HEK293T (cell line): ENCODE data around the gene BCAS1.

Experiments
- CTCF ChIA-PET: fragments of 350-600 bp; formaldehyde crosslinking; extraction: SDS; loops from one replicate; lab custom pipeline; 2021; ENCODE audit warnings: antibody characterized with exemption, inconsistent platforms; lab: Yijun Ruan, JAX
- POLR2A ChIA-PET: fragments of 350-600 bp; formaldehyde crosslinking; extraction: SDS; loops from one replicate; lab custom pipeline; 2020; ENCODE audit warnings: antibody characterized with exemption, inconsistent platforms; lab: Yijun Ruan, JAX
- DNase-seq: peaks from one replicate; pipeline ENCODE4 v3.0.0; 2012; ENCODE audit warnings: mixed read lengths; ENCODE audit errors: extremely low spot score
- ARNT ChIP-seq: fragments of 450-650 bp; IDR thresholded peaks from 2 replicates; pipeline ENCODE4 v1.6.1; 2017; ENCODE audit warnings: mild to moderate bottlenecking
- BHLHE40 ChIP-seq: fragments of 450-650 bp; IDR thresholded peaks from 2 replicates; pipeline ENCODE4 v1.6.1; 2016; ENCODE audit warnings: mild to moderate bottlenecking, moderate library complexity, borderline replicate concordance
- CTBP1 ChIP-seq: fragments of 450-650 bp; IDR thresholded peaks from 2 replicates; pipeline ENCODE4 v1.6.1; 2016; ENCODE audit warnings: borderline replicate concordance
- ELF4 ChIP-seq: fragments of 450-650 bp; IDR thresholded peaks from 2 replicates; pipeline ENCODE4 v1.6.1; 2017; ENCODE audit warnings: antibody characterized with exemption
- FOXA1 ChIP-seq: fragments of 450-650 bp; IDR thresholded peaks from 2 replicates; pipeline ENCODE4 v1.6.1; 2016; ENCODE audit warnings: mild to moderate bottlenecking
- FOXK2 ChIP-seq: fragments of 450-650 bp; IDR thresholded peaks from 2 replicates; pipeline ENCODE4 v1.6.1; 2016; ENCODE audit warnings: mild to moderate bottlenecking
- FOXM1 ChIP-seq: fragments of 450-650 bp; IDR thresholded peaks from 2 replicates; pipeline ENCODE4 v1.6.1; 2017; ENCODE audit warnings: mild to moderate bottlenecking, borderline replicate concordance
- HDGF ChIP-seq: fragments of 450-650 bp; IDR thresholded peaks from 2 replicates; pipeline ENCODE4 v1.6.1; 2017; ENCODE audit warnings: antibody characterized with exemption, borderline replicate concordance
- L3MBTL2 ChIP-seq: fragments of 450-650 bp; conservative IDR thresholded peaks from 2 replicates; pipeline ENCODE4 v1.6.1; 2016; ENCODE audit warnings: mild to moderate bottlenecking
- LEF1 ChIP-seq: fragments of 450-650 bp; IDR thresholded peaks from 2 replicates; pipeline ENCODE4 v1.6.1; 2017; ENCODE audit warnings: mild to moderate bottlenecking, borderline replicate concordance
- NFRKB ChIP-seq: fragments of 450-650 bp; IDR thresholded peaks from 2 replicates; pipeline ENCODE4 v1.6.1; 2016; ENCODE audit warnings: mild to moderate bottlenecking, moderate library complexity
- PKNOX1 ChIP-seq: fragments of 450-650 bp; IDR thresholded peaks from 2 replicates; pipeline ENCODE4 v1.6.1; 2016
- SP1 ChIP-seq: fragments of 450-650 bp; IDR thresholded peaks from 2 replicates; pipeline ENCODE4 v1.6.1; 2017
- SUZ12 ChIP-seq: fragments of 450-650 bp; IDR thresholded peaks from 2 replicates; pipeline ENCODE4 v1.6.1; 2016; ENCODE audit warnings: mild to moderate bottlenecking
- TARDBP ChIP-seq: fragments of 450-650 bp; IDR thresholded peaks from 2 replicates; pipeline ENCODE4 v1.6.1; 2016
- ZNF384 ChIP-seq: fragments of 450-650 bp; IDR thresholded peaks from 2 replicates; pipeline ENCODE4 v1.6.1; 2016

The BCAS1 gene

GRCh38 chr20:53990768-53991450, 79.5 kb downstream of the BCAS1 start:
- POLR2A ChIA-PET = no interaction called here

GRCh38 chr20:53990003-53990402, 80.4 kb downstream of the BCAS1 start:
- CTCF ChIA-PET = interaction anchor here (0.6 kb wide), 1 partner anchor 317 kb away, joined by 7 read pairs; no protein-coding TSS in a partner anchor
- no peak for DNase-seq

More at GRCh38 chr20:53990768-53991450, 79.5 kb downstream of the BCAS1 start:
- CTCF ChIA-PET = interaction anchor here (0.6 kb wide), 1 partner anchor 318 kb away, joined by 7 read pairs; no protein-coding TSS in a partner anchor
- TF ChIP-seq NFRKB (no peak), BHLHE40 (no peak), ZNF384 (no peak), TARDBP (no peak), L3MBTL2 (no peak), ARNT (no peak), SUZ12 (no peak), CTBP1 (no peak), HDGF (no peak)
- DNase-seq = no peak

GRCh38 chr20:53989401-53989800, 81.0 kb downstream of the BCAS1 start:
- POLR2A ChIA-PET = no interaction called here
- CTCF ChIA-PET = no interaction called here
- DNase-seq = no peak
- TF ChIP-seq L3MBTL2 (no peak), FOXK2 (no peak), TARDBP (no peak), FOXA1 (no peak), SUZ12 (no peak), NFRKB (no peak), LEF1 (no peak), ZNF384 (no peak), ARNT (no peak)

More at GRCh38 chr20:53990003-53990402, 80.4 kb downstream of the BCAS1 start:
- TF ChIP-seq FOXM1 (no peak), BHLHE40 (no peak), NFRKB (no peak), SP1 (no peak), FOXK2 (no peak), FOXA1 (no peak)
- POLR2A ChIA-PET = no interaction called here

- no peak for TF ChIP-seq ZNF384
- TF ChIP-seq FOXA1 = no peak
- TF ChIP-seq FOXM1 = no peak
- no peak for TF ChIP-seq HDGF
- TF ChIP-seq NFRKB = no peak
- no peak for TF ChIP-seq SUZ12
- no peak for TF ChIP-seq ARNT
- no peak for TF ChIP-seq L3MBTL2
- no peak for TF ChIP-seq FOXK2
- no peak for TF ChIP-seq PKNOX1
- TF ChIP-seq BHLHE40 = no peak
- TF ChIP-seq TARDBP = no peak
- no peak for TF ChIP-seq SP1
- no peak for TF ChIP-seq CTBP1
- no peak for TF ChIP-seq LEF1
- TF ChIP-seq ELF4 = no peak
- no peak for DNase-seq
- ChIA-PET POLR2A (no interaction called here), CTCF (no interaction called here)
Observed at GRCh38 chr20:53986037-53986650, 84.2 kb downstream of the BCAS1 start.

- no peak for DNase-seq
- POLR2A ChIA-PET = no interaction called here
- TF ChIP-seq TARDBP = no peak
- no peak for TF ChIP-seq LEF1
- no peak for TF ChIP-seq PKNOX1
- no peak for TF ChIP-seq BHLHE40
- TF ChIP-seq NFRKB = no peak
- no peak for TF ChIP-seq ARNT
- CTCF ChIA-PET = no interaction called here
Observed at GRCh38 chr20:53985150-53985518, 85.3 kb downstream of the BCAS1 start.

- TF ChIP-seq SUZ12 (no peak), FOXK2 (no peak), BHLHE40 (no peak), SP1 (no peak), FOXA1 (no peak), L3MBTL2 (no peak), TARDBP (no peak), LEF1 (no peak), ZNF384 (no peak), ARNT (no peak), PKNOX1 (no peak), CTBP1 (no peak), ELF4 (no peak), FOXM1 (no peak), NFRKB (no peak), HDGF (no peak)
- CTCF ChIA-PET = no interaction called here
- POLR2A ChIA-PET = no interaction called here
- DNase-seq = no peak
Observed at GRCh38 chr20:53984356-53985149, 85.8 kb downstream of the BCAS1 start.
